T1000 (cell line): Measurements from ENCODE around the gene KRT75.
"Not testable (repeated sequence)": the region's sequence is repeated elsewhere in the genome, so short reads cannot be mapped to it uniquely, and the experiment has no call there.

Source experiments
- DNase-seq: peaks from one replicate; lab custom pipeline; 2025; ENCODE audit warnings: mixed read lengths; lab: John Stamatoyannopoulos, UW

The KRT75 gene

DNA sequence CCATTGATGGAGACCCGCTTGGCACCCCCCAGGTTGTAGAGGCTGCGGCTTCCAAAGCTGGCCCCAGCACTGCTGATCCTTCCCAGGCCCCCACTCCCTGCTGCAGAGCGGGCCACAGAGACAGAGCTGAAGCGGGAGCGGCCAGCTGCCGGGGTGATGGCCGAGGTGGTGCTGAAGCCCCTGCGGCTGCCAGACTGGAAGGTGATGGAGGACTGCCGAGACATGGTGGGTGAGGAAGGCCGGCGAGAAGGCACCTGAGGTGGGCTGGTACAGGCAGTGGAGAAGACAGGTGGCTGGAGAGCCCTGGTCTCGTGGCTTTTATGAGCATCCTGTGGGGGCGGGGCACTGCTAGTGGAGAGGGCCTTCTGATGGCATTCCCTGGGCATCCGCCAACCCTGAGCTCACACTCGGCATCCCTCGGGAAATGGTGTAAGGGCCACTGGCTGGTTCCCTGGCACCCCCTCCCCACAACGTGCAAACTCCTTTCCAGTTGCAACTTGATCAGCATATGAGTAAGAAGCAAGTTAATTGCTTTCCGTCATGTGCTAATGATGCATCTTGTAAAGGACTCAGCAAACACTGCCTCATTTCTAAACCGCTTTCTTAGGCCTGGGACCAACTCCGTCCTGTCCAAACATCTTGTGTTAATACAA lies at the start of gene KRT75:
KRT75 (minus strand) TSS at position 291 of the 653 bp plus-strand sequence; CDS start at position 224, 67 bp downstream.
- DNase-seq: no peak

GRCh38 chr12:52480073-52480472 lies 45.9 kb upstream of the KRT75 start:
- no peak for DNase-seq

DNA sequence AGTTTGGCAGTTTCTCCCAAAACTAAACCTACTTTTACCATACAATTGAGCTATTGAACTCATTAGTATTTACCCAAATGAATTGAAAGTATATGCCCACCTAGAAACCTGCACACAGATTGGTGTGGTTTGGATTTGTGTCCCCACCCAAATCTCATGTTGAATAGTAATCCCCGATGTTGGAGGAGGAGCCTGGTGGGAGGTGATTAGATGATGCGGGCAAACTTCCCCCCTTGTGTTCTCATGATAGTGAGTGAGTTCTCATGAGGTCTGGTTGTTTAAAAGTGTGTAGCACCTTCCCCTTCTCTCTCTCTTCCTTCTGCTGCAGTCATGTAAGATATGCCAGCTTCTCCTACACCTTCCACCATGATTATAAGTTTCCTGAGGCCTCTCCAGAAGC lies 43.5 kb upstream of the KRT75 start:
- DNase-seq: no peak

DNA sequence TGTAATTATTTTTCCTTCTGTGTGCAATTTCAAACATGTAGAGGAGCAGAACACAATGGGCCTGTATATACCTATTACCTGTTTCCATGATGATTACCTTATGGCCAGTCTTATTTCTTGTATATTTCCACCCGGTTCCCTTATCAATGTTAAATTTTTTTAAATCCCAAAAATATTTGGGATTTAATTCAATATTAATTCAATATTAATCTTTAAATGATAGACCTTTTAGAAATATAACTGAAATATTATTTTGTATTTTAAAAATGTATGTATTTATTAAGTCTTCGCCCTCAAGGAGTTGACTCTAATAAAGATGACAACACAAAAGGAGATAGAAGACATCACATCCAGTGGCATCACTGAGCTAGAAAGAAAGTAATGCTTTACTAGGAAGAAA lies 40.0 kb upstream of the KRT75 start:
- DNase-seq: no peak

DNA sequence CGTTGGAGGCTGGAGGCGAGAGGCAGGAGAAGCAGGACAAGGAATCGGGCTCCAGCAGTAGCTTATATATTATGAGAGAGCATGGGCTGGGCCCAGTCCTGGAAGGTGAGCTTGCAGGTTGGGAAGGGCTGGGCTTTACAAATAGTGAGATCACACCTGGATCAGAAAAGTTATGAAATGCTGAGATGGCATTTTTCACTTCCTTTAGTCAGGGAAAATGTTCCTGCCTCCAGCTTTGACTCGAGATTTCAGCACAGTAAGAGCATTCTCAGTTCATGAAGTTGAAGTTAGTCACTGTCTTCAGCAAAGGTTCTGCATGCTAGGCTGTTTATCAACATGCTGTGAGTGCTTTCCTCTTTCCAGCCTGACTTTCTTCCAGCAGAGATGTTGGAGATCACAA lies 39.6 kb upstream of the KRT75 start, which contains the start of gene KRT6C:
KRT6C (minus strand) TSS at position 38 of the 400 bp plus-strand sequence. CDS start 68 bp downstream, outside the sequence.
- DNase-seq: no peak

DNA sequence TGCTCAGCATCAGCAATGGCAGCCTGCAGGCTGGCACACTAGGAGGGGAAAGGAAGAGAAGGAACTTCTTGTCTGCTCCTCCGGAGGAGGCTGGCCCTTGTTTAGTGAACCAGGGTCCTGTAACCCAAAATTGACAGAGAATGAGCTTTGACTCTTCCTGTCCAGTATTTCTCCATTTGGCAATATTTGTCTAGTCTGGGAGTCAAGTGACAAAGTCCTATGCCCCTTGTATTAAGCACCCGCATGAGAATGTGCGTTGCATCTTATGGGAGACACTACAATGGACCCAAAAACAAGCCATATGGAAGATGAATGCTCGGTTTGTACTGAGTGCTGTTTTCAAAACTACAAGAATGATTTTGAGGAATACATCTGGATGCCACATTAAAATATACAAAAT lies 35.7 kb upstream of the KRT75 start:
- no peak for DNase-seq

- DNase-seq: no peak
Observed at GRCh38 chr12:52464897-52465296, 30.7 kb upstream of the KRT75 start.

GRCh38 chr12:52461693-52462092 lies 27.5 kb upstream of the KRT75 start:
- no peak for DNase-seq

DNA sequence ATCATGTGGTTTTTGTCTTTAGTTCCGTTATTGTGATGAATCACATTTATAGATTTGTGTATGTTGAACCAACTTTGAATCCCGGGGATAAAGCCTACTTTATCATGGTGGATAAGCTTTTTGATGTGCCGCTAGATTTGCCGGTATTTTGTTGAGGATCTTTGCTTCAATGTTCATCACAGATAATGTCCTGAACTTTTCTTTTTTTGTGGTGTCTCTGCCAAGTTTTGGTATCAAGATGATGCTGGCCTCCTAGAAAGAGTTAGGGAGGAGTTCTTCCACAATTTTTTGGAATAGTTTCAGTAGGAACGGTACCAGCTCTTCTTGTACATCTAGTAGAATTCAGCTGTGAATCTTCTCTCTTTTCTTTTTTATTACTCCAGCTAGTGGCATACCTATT lies 24.7 kb upstream of the KRT75 start:
- no peak for DNase-seq

- no peak for DNase-seq
Observed at GRCh38 chr12:52455821-52456220, 21.6 kb upstream of the KRT75 start.

- no peak for DNase-seq
Observed at GRCh38 chr12:52454411-52455201, 20.4 kb upstream of the KRT75 start.

- DNase-seq: no peak
Observed at GRCh38 chr12:52452101-52452500, 17.9 kb upstream of the KRT75 start, which contains the start of gene KRT6B. KRT6B (minus strand) TSS chr12:52452146; CDS start chr12:52452078, 68 bp downstream.

DNA sequence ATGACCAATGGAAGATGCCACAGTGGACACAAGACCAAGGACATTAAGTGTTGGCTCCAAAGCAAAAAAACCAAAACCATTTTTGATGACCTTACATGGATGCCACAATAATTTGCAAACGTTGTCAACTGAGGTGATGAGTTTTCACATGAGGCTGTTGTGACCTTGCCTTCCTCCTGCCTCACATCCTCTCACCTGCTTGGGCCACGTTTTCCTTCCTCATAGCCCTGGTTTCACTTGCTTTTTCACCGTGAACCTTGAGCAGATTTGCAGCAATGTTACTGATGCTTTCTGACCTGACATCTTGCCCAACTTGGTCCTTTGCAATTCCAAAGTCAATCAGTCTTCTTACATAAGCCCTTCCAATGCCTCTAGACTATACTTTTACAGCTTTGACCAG lies 14.1 kb upstream of the KRT75 start:
- DNase-seq: no peak

GRCh38 chr12:52447196-52447595 lies 13.0 kb upstream of the KRT75 start:
- not testable (repeated sequence) for DNase-seq

DNA sequence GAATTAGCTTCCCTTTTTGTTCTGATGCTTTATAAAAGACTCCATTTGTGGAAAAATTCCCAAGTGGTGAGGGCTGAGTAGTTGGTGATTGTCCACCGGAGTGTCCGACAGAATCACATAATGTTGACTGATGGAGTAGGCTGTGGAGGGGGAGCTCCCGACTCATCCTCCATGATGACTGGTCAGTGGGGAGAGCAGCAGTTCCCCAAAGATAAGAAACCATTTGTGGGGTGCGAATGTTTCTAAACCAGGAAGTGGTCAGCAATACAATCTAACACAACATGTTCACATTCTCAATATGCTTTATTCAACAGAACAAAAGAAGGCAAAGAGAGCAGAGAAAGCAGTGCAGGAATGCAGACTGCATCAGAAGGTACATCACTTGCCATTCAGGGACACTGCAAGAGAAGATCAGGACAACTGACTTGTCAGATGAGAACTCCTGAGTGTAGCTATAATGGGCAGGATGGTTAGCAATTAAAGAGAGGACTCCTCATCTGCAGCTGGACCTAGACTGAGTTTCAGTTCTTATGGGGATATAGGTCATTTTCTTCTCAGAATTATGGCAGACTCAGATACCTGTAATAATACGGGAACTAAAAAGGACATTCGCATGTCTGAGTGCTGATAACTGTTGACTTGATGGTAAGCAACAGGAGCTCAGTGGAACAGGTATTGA lies 12.3 kb upstream of the KRT75 start:
- no peak for DNase-seq

DNA sequence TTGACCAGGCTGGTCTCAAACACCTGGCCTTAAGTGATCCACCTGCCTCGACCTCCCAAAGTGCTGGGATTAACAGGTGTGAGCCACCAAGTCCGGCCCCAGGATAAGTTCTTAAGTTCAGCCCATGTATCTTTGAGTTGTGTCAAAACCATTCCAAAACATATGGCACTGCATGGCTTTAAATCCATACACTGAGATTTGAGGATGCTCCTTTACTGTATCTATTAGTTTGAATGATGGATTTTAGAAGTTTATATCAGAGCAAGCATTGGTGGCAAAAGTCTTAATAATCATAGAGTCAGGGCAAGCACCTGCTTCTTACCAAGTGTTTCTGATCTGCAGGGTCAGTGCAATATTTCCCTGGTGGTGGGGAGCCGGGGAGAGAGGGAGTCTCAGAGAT lies 11.7 kb upstream of the KRT75 start:
- DNase-seq: no peak

- no peak for DNase-seq
Observed at GRCh38 chr12:52444647-52445595, 10.8 kb upstream of the KRT75 start.

GRCh38 chr12:52443966-52444365 lies 9.8 kb upstream of the KRT75 start:
- DNase-seq: no peak

GRCh38 chr12:52442600-52443061 lies 8.5 kb upstream of the KRT75 start:
- no peak for DNase-seq

GRCh38 chr12:52441320-52441911 lies 7.2 kb upstream of the KRT75 start:
- no peak for DNase-seq

DNA sequence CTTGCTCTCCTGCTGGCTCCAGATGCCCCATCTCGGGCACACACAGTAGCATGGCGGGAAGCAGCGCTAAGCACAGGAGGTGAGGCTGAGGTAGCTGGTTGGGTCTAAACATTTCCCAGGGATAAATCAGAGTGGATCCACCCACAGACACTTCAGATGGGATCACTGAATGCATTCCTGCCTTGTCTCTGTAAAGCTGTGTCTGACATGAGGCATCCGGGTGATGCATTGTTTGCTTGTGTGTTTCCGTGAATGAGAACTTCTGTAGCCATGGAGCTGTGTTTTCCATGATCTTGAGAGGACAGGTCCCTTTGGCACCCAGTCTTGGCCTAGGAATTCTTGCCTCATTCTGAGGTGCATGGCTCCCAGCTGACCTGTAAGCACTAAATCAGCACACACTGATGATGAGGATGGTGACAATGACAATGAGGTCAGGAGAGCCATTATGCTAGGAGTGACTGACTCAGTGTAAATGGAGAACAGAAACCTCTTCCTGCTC lies 6.7 kb upstream of the KRT75 start:
- DNase-seq: no peak
